Stimulated activated CD8-positive, alpha-beta memory T cell treated with anti-CD3 and anti-CD28 coated beads, Interleukin-2, amount 100 ng/mL, for 48 hours (primary cell): Measurements from ENCODE around the gene FANCE.
"Not testable (repeated sequence)": the region's sequence is repeated elsewhere in the genome, so short reads cannot be mapped to it uniquely, and the experiment has no call there.

Source experiments
- DNase-seq, 2 donors: peaks; one replicate each; pipeline ENCODE4 v3.0.0-alpha.2; 2020; ENCODE audit warnings: low read depth in 2 of 2

Gene FANCE

GRCh38 chr6:35432291-35432690 is 19.8 kb upstream of the FANCE start:
- no peak for DNase-seq

GRCh38 chr6:35432702-35433101 is 19.4 kb upstream of the FANCE start:
- DNase-seq = not testable (repeated sequence)

- no peak for DNase-seq
Measured at GRCh38 chr6:35435074-35435837, 16.9 kb upstream of the FANCE start.

GRCh38 chr6:35436071-35436857 is 15.9 kb upstream of the FANCE start:
- DNase-seq = no peak

GRCh38 chr6:35438378-35439065 is 13.6 kb upstream of the FANCE start:
- not testable (repeated sequence) for DNase-seq

GRCh38 chr6:35439308-35439707 is 12.8 kb upstream of the FANCE start:
- no peak for DNase-seq

GRCh38 chr6:35441205-35441604 is 10.9 kb upstream of the FANCE start:
- DNase-seq = no peak

- DNase-seq = no peak
Measured at GRCh38 chr6:35441642-35442041, 10.5 kb upstream of the FANCE start.

GRCh38 chr6:35442693-35443092 is 9.4 kb upstream of the FANCE start:
- DNase-seq = no peak

- no peak for DNase-seq
Measured at GRCh38 chr6:35443341-35444030, 8.7 kb upstream of the FANCE start.

- no peak for DNase-seq
Measured at GRCh38 chr6:35445691-35446090, 6.4 kb upstream of the FANCE start.

GRCh38 chr6:35448191-35448590 is 3.9 kb upstream of the FANCE start:
- no peak for DNase-seq

- DNase-seq = no peak
Measured at GRCh38 chr6:35449287-35449881, 2.8 kb upstream of the FANCE start.

- DNase-seq = no peak
Measured at GRCh38 chr6:35451354-35452182, 570 bp upstream of the FANCE start.

GRCh38 chr6:35453236-35453635 is 1.1 kb downstream of the FANCE start:
- DNase-seq = no peak

GRCh38 chr6:35454391-35455110 is 2.4 kb downstream of the FANCE start:
- no peak for DNase-seq

- DNase-seq = no peak
Measured at GRCh38 chr6:35457907-35458306, 5.8 kb downstream of the FANCE start.

GRCh38 chr6:35461270-35461669 is 9.1 kb downstream of the FANCE start:
- DNase-seq = no peak

GRCh38 chr6:35463292-35463691 is 11.2 kb downstream of the FANCE start:
- no peak for DNase-seq

- no peak for DNase-seq
Measured at GRCh38 chr6:35465646-35466045, 13.5 kb downstream of the FANCE start.
